HEK293T (cell line): Measurements from ENCODE around the gene GPR39.

Source experiments
- BHLHE40 ChIP-seq: fragments of 450-650 bp; IDR thresholded peaks from 2 replicates; pipeline ENCODE4 v1.6.1; 2016; ENCODE audit warnings: mild to moderate bottlenecking, moderate library complexity, borderline replicate concordance
- CTBP1 ChIP-seq: fragments of 450-650 bp; IDR thresholded peaks from 2 replicates; pipeline ENCODE4 v1.6.1; 2016; ENCODE audit warnings: borderline replicate concordance
- ELF4 ChIP-seq: fragments of 450-650 bp; IDR thresholded peaks from 2 replicates; pipeline ENCODE4 v1.6.1; 2017; ENCODE audit warnings: antibody characterized with exemption
- FOXA1 ChIP-seq: fragments of 450-650 bp; IDR thresholded peaks from 2 replicates; pipeline ENCODE4 v1.6.1; 2016; ENCODE audit warnings: mild to moderate bottlenecking
- L3MBTL2 ChIP-seq: fragments of 450-650 bp; conservative IDR thresholded peaks from 2 replicates; pipeline ENCODE4 v1.6.1; 2016; ENCODE audit warnings: mild to moderate bottlenecking
- SP1 ChIP-seq: fragments of 450-650 bp; IDR thresholded peaks from 2 replicates; pipeline ENCODE4 v1.6.1; 2017

DNA sequence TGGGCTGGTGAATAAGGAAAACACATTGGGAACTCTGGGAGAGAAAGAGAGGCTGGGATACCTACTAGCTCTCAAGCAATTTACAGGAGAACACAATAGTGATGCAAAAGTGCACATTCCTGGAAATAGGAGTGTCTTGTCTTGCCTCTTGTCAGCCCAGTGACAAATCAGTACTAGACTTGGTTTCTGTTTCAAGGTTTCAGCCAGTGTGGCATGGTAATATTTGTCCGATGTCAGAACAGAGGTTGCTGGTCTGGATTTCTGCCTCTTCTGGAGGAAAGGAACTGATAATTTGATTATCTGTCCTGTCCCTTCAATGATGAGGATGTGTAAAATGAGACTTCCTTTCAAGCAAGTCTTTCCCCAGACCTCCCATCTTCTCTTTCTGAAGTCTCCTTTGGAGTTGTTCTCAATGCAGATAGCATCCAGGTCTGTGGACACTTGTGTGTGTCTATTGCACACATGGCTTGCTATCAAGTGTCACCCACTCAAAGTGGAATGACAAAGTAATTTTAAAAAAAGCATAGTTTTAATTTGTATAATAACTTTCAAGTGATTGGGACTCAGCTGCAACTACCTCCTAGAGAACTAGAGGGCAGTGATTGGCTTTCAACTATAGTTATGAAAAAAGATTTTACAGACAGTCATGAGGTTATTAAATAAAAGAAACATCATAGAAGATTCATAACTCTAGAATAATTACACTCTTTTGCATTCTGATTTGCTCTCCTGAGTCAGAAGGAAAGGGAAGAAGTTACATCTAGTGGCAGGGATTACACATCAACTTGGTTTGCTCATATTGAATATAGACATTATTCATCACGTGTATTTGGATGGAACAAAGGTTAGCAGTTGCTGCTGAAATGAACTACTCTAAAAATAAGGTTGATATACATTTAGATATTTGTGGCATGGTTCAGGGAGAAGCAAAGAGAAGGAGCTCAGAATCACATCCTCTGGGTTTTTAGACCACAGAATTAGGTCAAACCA lies 4.5 kb downstream of the GPR39 start:
- TF ChIP-seq SP1 (no peak), ELF4 (no peak), L3MBTL2 (no peak), CTBP1 (no peak), FOXA1 (no peak), BHLHE40 (no peak)
